ENCODE data around the gene RAB1A. TPM values are rescaled to one million over a fixed set of nuclear protein-coding genes. Genes with fewer than 3 reads are reported as not detected.
A peak's percentile ranks its signal among the peaks of the same experiment; 100 is the strongest.
"Not testable (repeated sequence)": the region's sequence is repeated elsewhere in the genome, so short reads cannot be mapped to it uniquely, and the experiment has no call there.

RAB1A gene
- total RNA-seq = 10 to 100 TPM; 55.5 to 61.9 TPM

DNA sequence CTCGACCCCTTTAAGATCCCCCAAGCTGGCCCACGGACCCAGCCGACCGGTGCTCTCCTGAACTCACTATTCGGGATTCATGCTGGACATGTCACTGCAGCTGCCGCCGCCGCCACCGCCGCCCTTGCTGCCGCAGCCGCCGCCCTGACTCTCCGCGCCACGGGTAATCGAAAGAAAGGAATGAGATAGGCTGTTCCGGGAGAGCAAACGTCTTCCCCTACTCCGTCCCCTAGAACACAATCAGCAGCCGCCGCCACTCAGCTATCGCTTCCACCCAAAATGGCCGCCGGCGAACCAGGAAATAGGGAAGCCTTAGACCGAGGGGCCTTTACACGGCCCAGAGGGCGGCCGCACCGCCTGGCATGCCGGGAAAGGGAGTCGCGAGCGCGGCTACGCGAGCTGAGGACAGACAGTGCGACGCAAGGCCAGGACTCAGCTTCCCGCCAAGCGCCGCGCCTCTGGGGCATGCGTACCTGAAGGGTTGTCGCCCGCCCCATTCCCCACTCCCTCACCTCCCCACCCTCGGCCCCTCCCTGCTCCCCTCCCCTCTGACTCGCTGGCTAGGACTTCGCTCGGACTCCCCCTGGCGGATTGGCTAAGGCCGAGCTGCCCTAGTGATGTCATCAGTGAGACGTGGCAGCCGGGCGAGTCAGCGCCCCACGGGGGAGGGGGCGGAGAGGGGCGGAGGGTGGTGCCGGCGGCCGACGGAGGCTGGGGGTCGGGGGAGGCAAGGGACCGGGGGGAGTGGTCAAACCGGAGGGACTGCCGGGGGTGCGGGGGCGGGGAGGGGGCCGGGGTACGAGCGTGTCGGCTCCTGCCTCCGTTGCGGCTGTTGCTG lies at the start of gene RAB1A:
Gene RAB1A (minus strand): TSS at position 281 of the 838 bp plus-strand sequence. CDS start 191 bp downstream, at position 90.
- peaks cover 3% of the 10 kb centered on the region for H3K36me3 Mint-ChIP-seq
- peaks cover 25% of the 10 kb centered on the region for H3K4me1 Mint-ChIP-seq
- H3K9me3 Mint-ChIP-seq = no peaks in the 10 kb centered on the region
- POLR2A ChIA-PET = interaction anchor here (0.6 to 3.1 kb wide), 25 partner anchors 9 to 1542 kb away, joined by 3 to 43 read pairs (median 4); partner anchors contain the start of genes ACTR2, CEP68, MDH1 and WDPCP
- ATAC-seq (ENCODE audit: low read depth) (peak; percentile 97), DNase-seq (peak; percentile 97)
- peak within 1 kb of the TSS; percentile 100 for H3K4me3 Mint-ChIP-seq
- peaks cover 2% of the 10 kb centered on the region for H3K27me3 Mint-ChIP-seq
- H3K27ac Mint-ChIP-seq = peak within 1 kb of the TSS; percentile 99

DNA sequence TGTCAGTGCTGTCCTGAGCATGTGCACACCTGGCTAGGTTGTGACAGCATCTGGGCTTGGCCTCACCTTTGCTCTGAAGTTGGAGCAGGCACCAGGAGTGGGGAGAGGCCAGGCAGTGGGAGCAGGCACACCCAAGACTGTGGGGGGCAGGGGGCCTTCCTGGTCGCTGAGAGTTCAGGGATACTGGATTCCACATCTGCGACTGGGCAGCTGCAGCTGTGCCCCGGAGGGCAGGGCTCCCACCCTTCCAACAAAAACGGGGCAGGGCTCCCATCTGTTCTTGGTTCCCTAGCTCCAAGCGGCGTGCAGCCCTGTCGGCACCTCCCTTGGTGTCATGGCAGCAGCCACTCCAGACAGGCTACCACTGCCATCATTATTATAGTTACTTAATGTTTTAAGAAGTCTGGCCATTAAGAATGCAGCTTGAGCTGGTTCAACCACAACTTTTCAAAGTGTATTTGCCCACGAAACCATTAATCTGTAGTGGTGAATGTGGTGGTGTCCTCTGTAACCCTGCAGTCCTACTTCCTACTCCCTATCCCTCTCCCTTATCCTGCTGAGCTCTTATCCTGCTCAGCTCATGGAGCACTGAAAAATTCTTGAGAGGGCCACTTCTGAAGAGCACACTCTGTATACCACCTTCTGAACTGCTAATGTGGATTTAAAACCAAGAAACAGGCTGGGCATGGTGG lies 48.0 kb upstream of the RAB1A start:
- H3K9me3 Mint-ChIP-seq = no peaks in the 10 kb centered on the region
- no peaks in the 10 kb centered on the region for H3K36me3 Mint-ChIP-seq
- peaks cover 4% of the 10 kb centered on the region for H3K27me3 Mint-ChIP-seq
- no peak for DNase-seq
- peaks cover 2% of the 10 kb centered on the region for H3K4me1 Mint-ChIP-seq
- POLR2A ChIA-PET = interaction anchor here (0.5 to 1.3 kb wide), 2 partner anchors 13 to 50 kb away, joined by 3 read pairs; partner anchors contain the start of gene ACTR2
- no peak overlapping the region for H3K27ac Mint-ChIP-seq
- no peak overlapping the region for H3K4me3 Mint-ChIP-seq
- ATAC-seq (ENCODE audit: low read depth) = no peak

- peaks cover 2% of the 10 kb centered on the region for H3K4me1 Mint-ChIP-seq
- ATAC-seq (ENCODE audit: low read depth) (no peak), DNase-seq (no peak)
- no peak overlapping the region for H3K4me3 Mint-ChIP-seq
- no peaks in the 10 kb centered on the region for H3K9me3 Mint-ChIP-seq
- H3K27ac Mint-ChIP-seq = no peak overlapping the region
- POLR2A ChIA-PET = interaction anchor here (0.9 kb wide), 1 partner anchor 46 kb away, joined by 3 read pairs; the partner anchor contains the start of gene RAB1A
- H3K36me3 Mint-ChIP-seq = no peaks in the 10 kb centered on the region
- H3K27me3 Mint-ChIP-seq = peaks cover 2% of the 10 kb centered on the region
These were observed 46.1 kb upstream of the RAB1A start for GRCh38 chr2:65175894-65176530.

DNA sequence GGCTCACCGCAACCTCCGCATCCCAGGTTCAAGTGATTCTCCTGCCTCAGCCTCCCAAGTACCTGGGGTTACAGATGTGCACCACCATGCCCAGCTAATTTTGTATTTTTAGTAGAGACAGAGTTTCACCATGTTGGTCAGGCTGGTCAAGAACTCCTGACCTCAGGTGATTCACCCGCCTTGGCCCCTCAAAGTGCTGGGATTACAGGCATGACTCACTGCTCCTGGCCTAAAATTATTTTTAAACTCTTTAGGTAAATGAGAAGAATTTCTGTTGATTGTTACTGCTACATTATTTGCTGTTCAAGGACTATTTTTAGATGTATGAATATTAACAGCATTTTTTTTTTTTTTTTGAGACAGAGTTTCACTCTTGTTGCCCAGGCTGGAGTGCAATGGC lies 44.1 kb upstream of the RAB1A start:
- POLR2A ChIA-PET; H3K4me3 Mint-ChIP-seq; H3K4me1 Mint-ChIP-seq; H3K36me3 Mint-ChIP-seq; H3K27me3 Mint-ChIP-seq; DNase-seq; ATAC-seq (ENCODE audit: low read depth); H3K9me3 Mint-ChIP-seq; H3K27ac Mint-ChIP-seq: not testable (repeated sequence)

DNA sequence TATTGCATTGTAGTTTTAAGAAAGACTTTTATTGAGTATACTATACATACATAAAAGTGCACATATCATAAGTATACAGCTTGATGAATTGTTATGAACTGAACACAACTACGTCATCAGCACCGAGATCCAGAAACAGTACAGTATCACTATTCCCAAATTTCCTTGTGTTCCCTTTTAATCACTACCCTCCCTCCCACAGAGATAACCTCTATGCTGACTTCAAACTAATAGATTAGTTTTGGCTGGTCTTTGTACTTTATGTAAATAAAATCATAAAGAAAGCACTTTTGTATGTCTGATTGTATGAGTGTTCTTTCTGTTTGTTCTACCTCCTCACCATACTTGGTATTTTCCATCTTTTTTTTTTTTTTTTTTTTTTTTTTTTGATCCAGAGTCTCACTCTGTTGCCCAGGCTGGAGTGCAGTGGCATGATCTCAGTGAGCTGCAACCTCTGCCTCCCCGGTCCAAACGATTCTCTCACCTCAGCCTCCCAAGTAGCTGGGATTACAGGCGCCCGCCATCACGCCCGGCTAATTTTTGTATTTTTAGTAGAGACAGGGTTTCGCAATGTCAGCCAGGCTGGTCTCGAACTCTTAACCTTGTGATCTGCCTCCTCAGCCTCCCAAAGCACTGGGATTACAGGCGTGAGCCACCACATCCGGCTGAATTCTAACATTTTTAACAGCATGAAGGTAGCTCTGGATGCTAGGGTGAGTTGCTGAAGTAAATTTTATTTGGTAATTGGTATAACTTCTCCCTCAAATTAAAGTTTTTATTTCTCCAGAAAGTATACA lies 43.3 kb upstream of the RAB1A start:
- ATAC-seq (ENCODE audit: low read depth) = no peak
- H3K36me3 Mint-ChIP-seq = no peaks in the 10 kb centered on the region
- H3K27ac Mint-ChIP-seq = no peak overlapping the region
- DNase-seq = no peak
- peaks cover 2% of the 10 kb centered on the region for H3K4me1 Mint-ChIP-seq
- POLR2A ChIA-PET = no interaction called here
- no peak overlapping the region for H3K4me3 Mint-ChIP-seq
- no peaks in the 10 kb centered on the region for H3K27me3 Mint-ChIP-seq
- no peaks in the 10 kb centered on the region for H3K9me3 Mint-ChIP-seq

- H3K36me3 Mint-ChIP-seq; H3K27me3 Mint-ChIP-seq; DNase-seq; H3K4me1 Mint-ChIP-seq; H3K9me3 Mint-ChIP-seq; H3K4me3 Mint-ChIP-seq; ATAC-seq (ENCODE audit: low read depth); H3K27ac Mint-ChIP-seq: not testable (repeated sequence)
- POLR2A ChIA-PET = interaction anchor here (1.4 kb wide), 1 partner anchor 57 kb away, joined by 3 read pairs; the partner anchor contains the start of gene ACTR2
These were observed 40.9 kb upstream of the RAB1A start for GRCh38 chr2:65170611-65171477.

DNA sequence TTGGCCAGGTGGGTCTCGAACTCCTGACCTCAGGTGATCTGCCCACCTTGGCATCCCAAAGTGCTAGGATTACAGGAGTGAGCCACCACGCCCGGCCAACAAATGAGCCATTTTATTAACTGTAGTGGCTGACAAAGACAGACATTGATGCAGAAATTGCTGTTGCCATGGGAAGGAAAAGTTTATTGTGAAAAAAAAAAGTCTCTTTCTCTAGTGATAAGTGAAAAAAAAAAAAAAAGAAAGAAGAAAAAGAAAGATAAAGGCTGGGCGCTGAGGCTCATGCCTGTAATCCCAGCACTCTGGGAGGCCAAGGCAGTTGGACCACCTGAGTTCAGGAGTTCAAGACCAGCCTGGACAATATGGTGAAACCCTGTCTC lies 39.8 kb upstream of the RAB1A start:
- no peaks in the 10 kb centered on the region for H3K9me3 Mint-ChIP-seq
- H3K4me3 Mint-ChIP-seq = no peak overlapping the region
- H3K27ac Mint-ChIP-seq = no peak overlapping the region
- no peaks in the 10 kb centered on the region for H3K36me3 Mint-ChIP-seq
- POLR2A ChIA-PET = interaction anchor here (1.0 to 1.4 kb wide), 4 partner anchors 40 to 105 kb away, joined by 3 to 5 read pairs (median 4); partner anchors contain the start of genes ACTR2 and RAB1A
- ATAC-seq (ENCODE audit: low read depth) = no peak
- no peak for DNase-seq
- no peaks in the 10 kb centered on the region for H3K4me1 Mint-ChIP-seq
- no peaks in the 10 kb centered on the region for H3K27me3 Mint-ChIP-seq

DNA sequence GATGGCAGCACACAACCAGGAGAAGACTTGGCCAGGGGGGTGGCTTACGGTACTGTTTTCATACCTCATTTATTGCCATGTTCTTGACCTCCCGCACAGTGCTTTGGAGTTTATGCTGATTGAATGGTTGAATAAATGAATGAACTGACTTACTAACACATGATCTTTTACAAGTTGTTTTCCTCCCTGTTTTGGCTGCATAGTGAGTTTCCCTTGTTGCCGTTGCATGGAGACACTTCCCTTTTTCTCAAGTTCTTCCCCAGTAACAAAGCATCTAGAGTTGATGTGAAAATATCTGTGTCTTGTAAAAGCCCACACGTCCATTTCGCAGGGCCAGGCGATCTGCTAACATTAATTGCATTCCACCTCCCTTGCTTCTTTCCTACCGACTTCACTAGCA lies 35.7 kb upstream of the RAB1A start:
- Mint-ChIP-seq H3K27ac (no peak overlapping the region), H3K36me3 (no peaks in the 10 kb centered on the region), H3K9me3 (no peaks in the 10 kb centered on the region), H3K4me1 (peaks cover 8% of the 10 kb centered on the region), H3K27me3 (no peaks in the 10 kb centered on the region), H3K4me3 (no peak overlapping the region)
- POLR2A ChIA-PET = no interaction called here
- DNase-seq (no peak), ATAC-seq (ENCODE audit: low read depth) (no peak)

- Mint-ChIP-seq H3K9me3 (no peaks in the 10 kb centered on the region), H3K27ac (no peak overlapping the region), H3K36me3 (no peaks in the 10 kb centered on the region), H3K4me3 (no peak overlapping the region), H3K27me3 (no peaks in the 10 kb centered on the region), H3K4me1 (peaks cover 18% of the 10 kb centered on the region)
- DNase-seq (no peak), ATAC-seq (ENCODE audit: low read depth) (no peak)
- POLR2A ChIA-PET = interaction anchor here (0.7 kb wide), 1 partner anchor 12 kb away, joined by 3 read pairs; no protein-coding TSS in a partner anchor
These were observed 34.6 kb upstream of the RAB1A start for GRCh38 chr2:65164426-65164891.

GRCh38 chr2:65161551-65162100 lies 31.7 kb upstream of the RAB1A start:
- Mint-ChIP-seq H3K4me1 (peaks cover 25% of the 10 kb centered on the region), H3K27ac (no peak overlapping the region), H3K27me3 (no peaks in the 10 kb centered on the region), H3K4me3 (no peak overlapping the region), H3K9me3 (no peaks in the 10 kb centered on the region), H3K36me3 (no peaks in the 10 kb centered on the region)
- ATAC-seq (ENCODE audit: low read depth) = no peak
- no peak for DNase-seq
- POLR2A ChIA-PET = interaction anchor here (0.5 kb wide), 1 partner anchor 446 kb away, joined by 3 read pairs; no protein-coding TSS in a partner anchor

- H3K27ac Mint-ChIP-seq = peak overlapping the region; percentile 65
- H3K4me1 Mint-ChIP-seq = peaks cover 25% of the 10 kb centered on the region
- H3K36me3 Mint-ChIP-seq = no peaks in the 10 kb centered on the region
- POLR2A ChIA-PET = interaction anchor here (1.9 kb wide), 1 partner anchor 30 kb away, joined by 8 read pairs; the partner anchor contains the start of gene RAB1A
- no peaks in the 10 kb centered on the region for H3K9me3 Mint-ChIP-seq
- ATAC-seq (ENCODE audit: low read depth) (peak; percentile 61), DNase-seq (no peak)
- H3K27me3 Mint-ChIP-seq = no peaks in the 10 kb centered on the region
- H3K4me3 Mint-ChIP-seq = peak overlapping the region; percentile 15
These were observed 30.0 kb upstream of the RAB1A start for GRCh38 chr2:65159906-65160305.
